Spinal cord (tissue), 10 donors: ENCODE measurements around the gene BPIFB2. TPM values are rescaled to one million over a fixed set of nuclear protein-coding genes. Genes with fewer than 3 reads are reported as not detected.

Source experiments
- DNase-seq, 6 donors: peaks; one replicate each; pipeline versions ENCODE4 v3.0.0 to v3.0.0-alpha.2; 2013 to 2015; ENCODE audit warnings: low spot score in 6 of 6, low read depth in 4 of 6
- H3K27ac ChIP-seq: one replicate; pipeline ENCODE4 v1.5.1; 2013; ENCODE audit warnings: low read depth, low read length, control low read depth
- H3K27me3 ChIP-seq: one replicate; pipeline ENCODE4 v1.6.1; 2013; ENCODE audit warnings: low read length; ENCODE audit not compliant: control insufficient read depth, insufficient read depth
- H3K36me3 ChIP-seq: one replicate; pipeline ENCODE4 v1.6.1; 2013; ENCODE audit warnings: low read length; ENCODE audit not compliant: control insufficient read depth, insufficient read depth
- H3K4me1 ChIP-seq: one replicate; pipeline ENCODE4 v1.6.1; 2013; ENCODE audit warnings: low read length; ENCODE audit not compliant: control insufficient read depth, insufficient read depth
- H3K4me3 ChIP-seq: one replicate; pipeline ENCODE4 v1.5.1; 2013; ENCODE audit warnings: low read depth, low read length, control low read depth
- H3K9me3 ChIP-seq: one replicate; pipeline ENCODE4 v1.6.1; 2013; ENCODE audit warnings: low read length; ENCODE audit not compliant: control insufficient read depth, insufficient read depth
- WGBS: methylation state at CpG from one replicate; pipeline ENCODE4 v1.1.5; 2013; ENCODE audit warnings: missing lambda C conversion rate; ENCODE audit not compliant: insufficient coverage; 5-methylcytosine and 5-hydroxymethylcytosine counted together
- polyA plus RNA-seq, 2 donors: library from polyadenylated mRNA; unstranded; fragments of 120-200 nt; gene quantifications; one replicate each; pipeline ENCODE4 v1.2.1, GENCODE V29; 2013; ENCODE audit not compliant: insufficient read length in 2 of 2
- total RNA-seq, 2 donors: library from RNA; depleted of rRNA in 1 of 2; stranded (reverse); fragments of 120-200 nt in 1 of 2; fragments of >200 nt in 1 of 2; gene quantifications; one replicate each; pipeline versions ENCODE4 v1.2.3 to v1.2.4, GENCODE V29; 2013 to 2014
- donor health status: healthy.

The BPIFB2 gene
- total and polyA plus RNA-seq, 4 donors, result 0.11 TPM; not detected in 3

GRCh38 chr20:33020278-33021161 lies 13.0 kb downstream of the BPIFB2 start:
- DNase-seq, result no peak
- no peak overlapping the region for H3K4me3 ChIP-seq
- H3K9me3 ChIP-seq, result no peaks in the 10 kb centered on the region
- H3K27ac ChIP-seq, result no peak overlapping the region
- H3K27me3 ChIP-seq, result no peaks in the 10 kb centered on the region
- peaks cover 20% of the 10 kb centered on the region for H3K4me1 ChIP-seq
- H3K36me3 ChIP-seq, result no peaks in the 10 kb centered on the region
- 92% methylated on average over 17 of the region's 18 CpGs for WGBS

GRCh38 chr20:33021879-33022278 lies 14.4 kb downstream of the BPIFB2 start:
- 83% methylated on average over 1 of the region's 3 CpGs for WGBS

GRCh38 chr20:33022289-33022688 lies 14.8 kb downstream of the BPIFB2 start:
- no peaks in the 10 kb centered on the region for H3K9me3 ChIP-seq
- H3K4me1 ChIP-seq, result peaks cover 14% of the 10 kb centered on the region
- H3K4me3 ChIP-seq, result no peak overlapping the region
- 73% methylated on average over 3 of the region's 4 CpGs for WGBS
- no peak for DNase-seq
- no peaks in the 10 kb centered on the region for H3K27me3 ChIP-seq
- H3K27ac ChIP-seq, result no peak overlapping the region
- H3K36me3 ChIP-seq, result no peaks in the 10 kb centered on the region

More at GRCh38 chr20:33021879-33022278, 14.4 kb downstream of the BPIFB2 start:
- Histone ChIP-seq H3K4me1 (peaks cover 14% of the 10 kb centered on the region), H3K4me3 (no peak overlapping the region), H3K36me3 (no peaks in the 10 kb centered on the region), H3K27me3 (no peaks in the 10 kb centered on the region), H3K9me3 (no peaks in the 10 kb centered on the region), H3K27ac (no peak overlapping the region)
- DNase-seq, result no peak

- Histone ChIP-seq H3K4me1 (peaks cover 14% of the 10 kb centered on the region), H3K27ac (no peak overlapping the region)
- WGBS, result 87% methylated on average over 5 of the region's 7 CpGs
Measured at GRCh38 chr20:33022694-33023438, 15.4 kb downstream of the BPIFB2 start.

GRCh38 chr20:33023439-33024242 lies 16.1 kb downstream of the BPIFB2 start:
- Histone ChIP-seq H3K27ac (no peak overlapping the region), H3K4me3 (no peak overlapping the region), H3K9me3 (no peaks in the 10 kb centered on the region), H3K36me3 (no peaks in the 10 kb centered on the region), H3K27me3 (no peaks in the 10 kb centered on the region), H3K4me1 (peaks cover 14% of the 10 kb centered on the region)
- WGBS, result 69% methylated on average over 6 of the region's 6 CpGs
- no peak for DNase-seq

More at GRCh38 chr20:33022694-33023438, 15.4 kb downstream of the BPIFB2 start:
- no peaks in the 10 kb centered on the region for H3K9me3 ChIP-seq
- H3K27me3 ChIP-seq, result no peaks in the 10 kb centered on the region
- H3K4me3 ChIP-seq, result no peak overlapping the region
- no peaks in the 10 kb centered on the region for H3K36me3 ChIP-seq
- DNase-seq, result no peak

GRCh38 chr20:33024243-33024560 lies 16.7 kb downstream of the BPIFB2 start:
- Histone ChIP-seq H3K4me3 (no peak overlapping the region), H3K27ac (no peak overlapping the region), H3K9me3 (no peaks in the 10 kb centered on the region), H3K27me3 (no peaks in the 10 kb centered on the region), H3K4me1 (peaks cover 14% of the 10 kb centered on the region), H3K36me3 (no peaks in the 10 kb centered on the region)
- no peak for DNase-seq
- no CpG with 5 or more reads among the region's 1 CpG for WGBS

- Histone ChIP-seq H3K27me3 (no peaks in the 10 kb centered on the region), H3K27ac (no peak overlapping the region), H3K36me3 (no peaks in the 10 kb centered on the region), H3K9me3 (no peaks in the 10 kb centered on the region), H3K4me1 (peaks cover 9% of the 10 kb centered on the region), H3K4me3 (no peak overlapping the region)
- DNase-seq, result no peak
- 86% methylated on average over 2 of the region's 5 CpGs for WGBS
Measured at GRCh38 chr20:33024609-33025317, 17.3 kb downstream of the BPIFB2 start.

- Histone ChIP-seq H3K27me3 (no peaks in the 10 kb centered on the region), H3K9me3 (no peaks in the 10 kb centered on the region), H3K27ac (no peak overlapping the region), H3K4me3 (no peak overlapping the region), H3K36me3 (no peaks in the 10 kb centered on the region), H3K4me1 (peaks cover 3% of the 10 kb centered on the region)
- no peak for DNase-seq
- WGBS, result 94% methylated on average over 8 of the region's 9 CpGs
Measured at GRCh38 chr20:33025318-33025876, 17.9 kb downstream of the BPIFB2 start.
